ENCODE results near the gene PRKD1.

PRKD1 gene

GRCh38 chr14:29838752-29839151, 88.9 kb downstream of the PRKD1 start:
- no peak for DNase-seq (ENCODE audit: low read depth in 2 of 2)

- DNase-seq (ENCODE audit: low read depth in 2 of 2) = no peak
Measured at GRCh38 chr14:29836395-29836794, 91.3 kb downstream of the PRKD1 start.

- DNase-seq (ENCODE audit: low read depth in 2 of 2) = no peak
Measured at GRCh38 chr14:29832042-29832441, 95.6 kb downstream of the PRKD1 start.

GRCh38 chr14:29829851-29830250, 97.8 kb downstream of the PRKD1 start:
- no peak for DNase-seq (ENCODE audit: low read depth in 2 of 2)

- DNase-seq (ENCODE audit: low read depth in 2 of 2) = no peak
Measured at GRCh38 chr14:29823816-29824215, 103.8 kb downstream of the PRKD1 start.

- no peak for DNase-seq (ENCODE audit: low read depth in 2 of 2)
Measured at GRCh38 chr14:29822430-29822709, 105.3 kb downstream of the PRKD1 start.

GRCh38 chr14:29821661-29822429, 105.8 kb downstream of the PRKD1 start:
- no peak for DNase-seq (ENCODE audit: low read depth in 2 of 2)

- DNase-seq (ENCODE audit: low read depth in 2 of 2) = no peak
Measured at GRCh38 chr14:29821242-29821641, 106.4 kb downstream of the PRKD1 start.

GRCh38 chr14:29820785-29821184, 106.9 kb downstream of the PRKD1 start:
- no peak for DNase-seq (ENCODE audit: low read depth in 2 of 2)

GRCh38 chr14:29817767-29818405, 109.8 kb downstream of the PRKD1 start:
- DNase-seq (ENCODE audit: low read depth in 2 of 2) = no peak

GRCh38 chr14:29815016-29815674, 112.5 kb downstream of the PRKD1 start:
- no peak for DNase-seq (ENCODE audit: low read depth in 2 of 2)

GRCh38 chr14:29814156-29815015, 113.3 kb downstream of the PRKD1 start:
- DNase-seq (ENCODE audit: low read depth in 2 of 2) = no peak

GRCh38 chr14:29810682-29811081, 117.0 kb downstream of the PRKD1 start:
- DNase-seq (ENCODE audit: low read depth in 2 of 2) = no peak

- DNase-seq (ENCODE audit: low read depth in 2 of 2) = no peak
Measured at GRCh38 chr14:29810064-29810463, 117.6 kb downstream of the PRKD1 start.

GRCh38 chr14:29806124-29806517, 121.5 kb downstream of the PRKD1 start:
- DNase-seq (ENCODE audit: low read depth in 2 of 2) = no peak

- DNase-seq (ENCODE audit: low read depth in 2 of 2) = no peak
Measured at GRCh38 chr14:29805415-29806123, 122.1 kb downstream of the PRKD1 start.

GRCh38 chr14:29804481-29805266, 123.0 kb downstream of the PRKD1 start:
- DNase-seq (ENCODE audit: low read depth in 2 of 2) = no peak

- DNase-seq (ENCODE audit: low read depth in 2 of 2) = no peak
Measured at GRCh38 chr14:29803045-29803444, 124.6 kb downstream of the PRKD1 start.

- no peak for DNase-seq (ENCODE audit: low read depth in 2 of 2)
Measured at GRCh38 chr14:29802211-29802610, 125.4 kb downstream of the PRKD1 start.

- no peak for DNase-seq (ENCODE audit: low read depth in 2 of 2)
Measured at GRCh38 chr14:29800961-29801360, 126.7 kb downstream of the PRKD1 start.

Data from stimulated activated CD4-positive, alpha-beta T cell treated with anti-CD3 and anti-CD28 coated beads, Interleukin-1b, Interleukin-23, amount 100 ng/mL, for 1 hour (primary cell).